ENCODE results near the gene GPR119.
"Not testable (repeated sequence)": the region's sequence is repeated elsewhere in the genome, so short reads cannot be mapped to it uniquely, and the experiment has no call there.

Gene GPR119

GRCh38 chrX:130385520-130385919 is at the start of gene GPR119:
Gene GPR119, minus strand, starts transcription at chrX:130385674. Its CDS starts 227 bp downstream, at chrX:130385447.
- DNase-seq: no peak

GRCh38 chrX:130429236-130429635 is 43.8 kb upstream of the GPR119 start:
- not testable (repeated sequence) for DNase-seq

GRCh38 chrX:130426531-130426930 is 41.1 kb upstream of the GPR119 start:
- no peak for DNase-seq

DNA sequence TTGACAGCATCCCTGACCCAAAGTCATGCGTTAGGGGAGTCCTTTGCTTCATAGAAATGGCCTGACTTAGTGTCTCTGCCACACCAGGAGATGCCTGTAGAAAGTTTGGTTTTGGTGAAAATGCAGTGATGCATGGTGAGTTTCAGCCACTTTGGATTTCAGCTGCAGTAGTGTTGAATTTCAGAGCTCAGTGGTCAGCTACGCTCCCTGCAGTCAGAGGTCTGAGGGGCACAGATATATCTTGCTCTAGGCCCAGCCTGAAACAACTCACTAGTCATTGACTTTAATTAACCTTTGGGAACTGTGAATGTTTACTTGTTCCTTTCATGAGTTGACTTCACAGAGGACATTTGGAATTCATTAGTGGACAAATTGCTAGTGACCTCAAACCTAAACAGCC is 33.8 kb upstream of the GPR119 start:
- DNase-seq: no peak

GRCh38 chrX:130418740-130419139 is 33.3 kb upstream of the GPR119 start:
- no peak for DNase-seq

GRCh38 chrX:130418066-130418465 is 32.6 kb upstream of the GPR119 start:
- no peak for DNase-seq

DNA sequence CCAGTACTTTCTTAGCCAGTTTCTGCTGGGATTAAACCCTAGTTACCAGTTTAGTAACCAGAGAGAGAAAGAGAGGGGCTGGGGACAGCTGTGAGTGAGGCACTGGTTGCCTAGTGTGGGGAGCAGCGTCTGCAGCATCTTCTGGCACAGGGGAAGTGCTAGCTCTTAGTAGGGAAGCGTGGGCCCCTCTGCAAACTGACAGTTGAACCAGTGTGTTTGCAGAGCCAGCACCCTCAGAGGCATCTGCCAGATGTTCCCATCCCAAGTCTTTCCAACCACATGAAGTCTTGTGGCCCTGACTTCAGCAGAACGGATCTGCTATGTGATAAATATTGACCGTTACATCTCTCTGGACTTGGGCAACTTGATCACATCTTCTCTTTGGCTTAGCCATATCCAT is 31.3 kb upstream of the GPR119 start:
- DNase-seq: no peak

- no peak for DNase-seq
Measured at GRCh38 chrX:130415201-130415600, 29.7 kb upstream of the GPR119 start.

GRCh38 chrX:130414800-130415199 is 29.3 kb upstream of the GPR119 start:
- no peak for DNase-seq

- no peak for DNase-seq
Measured at GRCh38 chrX:130413415-130413814, 27.9 kb upstream of the GPR119 start.

DNA sequence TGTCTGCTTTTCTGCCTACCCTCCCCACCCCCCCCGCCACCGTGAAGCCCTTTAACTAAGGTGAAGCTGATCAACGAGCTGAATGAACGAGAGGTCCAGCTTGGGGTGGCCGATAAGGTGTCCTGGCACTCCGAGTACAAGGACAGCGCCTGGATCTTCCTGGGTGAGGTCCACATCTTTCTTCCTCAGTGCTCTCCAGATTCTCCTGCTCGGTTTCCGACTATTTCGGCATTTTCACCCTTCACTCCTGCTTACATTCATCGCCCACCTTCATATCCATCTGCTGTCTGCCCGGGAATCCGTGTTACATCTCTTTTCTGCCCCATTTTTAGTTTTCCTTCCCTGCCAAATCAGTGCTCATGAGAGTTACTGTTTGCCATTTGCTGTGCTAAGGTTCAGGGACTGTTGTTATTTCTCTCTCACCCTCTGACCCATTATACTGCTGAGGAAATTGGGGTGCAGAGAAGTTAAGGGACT is 16.8 kb upstream of the GPR119 start:
- no peak for DNase-seq

DNA sequence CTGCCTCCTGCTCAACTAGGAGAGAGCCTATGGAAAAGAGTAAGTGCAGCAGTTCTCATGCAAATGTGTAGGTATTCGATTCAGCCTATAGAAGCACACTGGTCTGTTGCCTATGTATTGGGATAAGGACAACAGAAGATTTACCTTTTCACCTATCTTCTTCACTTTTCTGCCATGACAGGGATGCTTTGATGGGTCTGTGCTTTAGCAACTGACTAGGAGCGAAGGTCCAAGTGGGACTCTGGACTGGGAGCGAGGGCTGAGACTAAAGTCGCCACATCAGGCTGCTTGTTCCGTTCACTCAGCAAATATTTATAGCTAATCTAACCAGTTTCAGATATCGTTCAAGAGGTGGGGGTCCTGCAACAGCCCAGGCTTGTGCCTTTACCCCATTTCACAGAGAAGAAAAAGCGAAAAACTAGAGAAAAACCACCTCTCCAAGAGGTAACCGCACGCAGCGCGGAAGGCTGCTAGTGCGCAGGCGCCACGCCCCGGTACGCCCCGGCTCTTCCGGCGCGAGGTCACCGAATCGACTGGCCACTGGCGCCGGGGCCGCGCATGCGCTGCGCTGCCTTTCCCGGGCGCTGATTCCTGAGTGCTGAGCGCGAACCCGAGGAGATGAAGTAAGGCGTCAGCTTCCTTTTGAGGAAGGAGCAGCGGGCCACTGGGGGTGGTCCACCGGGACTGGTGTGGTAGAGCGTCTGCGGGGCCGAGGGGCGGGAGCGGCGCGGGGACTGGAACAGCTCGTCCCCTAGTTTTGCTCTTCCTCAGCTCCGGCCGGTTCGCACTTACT is 16.1 kb upstream of the GPR119 start, which contains the start of gene RBMX2:
Gene RBMX2, plus strand, starts transcription at position 573 of the 793 bp plus-strand sequence. Its CDS starts 46 bp downstream, at position 619.
- peak; percentile 37 to 53 for DNase-seq

GRCh38 chrX:130395341-130395740 is 9.9 kb upstream of the GPR119 start:
- no peak for DNase-seq

DNA sequence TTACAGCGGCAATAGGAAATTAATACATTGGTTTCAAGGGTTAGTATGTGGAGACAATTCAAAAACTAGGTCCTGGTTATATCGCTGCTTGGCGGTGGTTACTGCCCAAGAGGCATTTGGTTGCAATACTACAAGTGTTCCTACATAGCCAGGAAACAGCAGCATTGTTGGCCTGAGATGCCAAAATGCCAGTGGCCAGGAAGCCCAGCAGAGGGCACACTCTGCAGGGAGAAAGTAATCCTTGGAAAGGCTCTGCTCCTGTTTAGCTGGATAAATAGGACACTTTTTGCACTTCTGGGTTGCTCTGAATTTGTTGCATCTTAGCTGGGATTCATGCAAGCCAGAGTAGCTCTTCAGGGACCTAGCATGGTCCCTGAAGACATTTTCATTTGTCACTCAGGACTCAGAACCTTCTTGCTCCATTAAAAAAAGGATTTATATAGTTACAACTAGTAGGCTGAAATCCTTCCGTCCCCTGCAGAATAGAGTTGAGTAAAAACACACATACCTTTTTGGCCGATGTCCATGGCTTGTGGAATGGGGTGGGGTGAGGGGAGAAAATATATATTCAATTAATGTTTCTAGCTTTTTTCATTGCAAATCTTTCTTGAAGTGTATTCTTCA is 8.1 kb upstream of the GPR119 start:
- DNase-seq: no peak

DNA sequence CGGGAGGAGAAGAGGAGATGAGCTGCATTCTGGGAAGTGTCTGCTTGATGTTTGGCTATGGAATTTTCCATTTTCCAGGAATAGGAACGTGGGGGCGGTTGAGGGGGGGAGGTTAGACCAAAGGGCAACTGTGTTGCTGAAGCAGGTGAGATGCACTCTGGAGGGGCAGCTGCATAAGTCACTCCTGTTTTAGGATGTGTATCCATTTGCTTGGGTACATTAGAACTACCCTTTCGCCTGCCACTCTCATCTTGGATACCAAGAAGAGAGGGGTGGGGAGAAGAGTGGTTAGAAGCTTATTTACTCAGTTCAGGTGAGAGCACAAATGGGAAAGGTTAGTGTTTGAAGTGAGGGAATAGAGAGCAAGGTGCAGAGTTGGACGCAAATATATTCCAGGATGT is 934 bp upstream of the GPR119 start:
- no peak for DNase-seq

- no peak for DNase-seq
Measured at GRCh38 chrX:130378024-130378669, 7.3 kb downstream of the GPR119 start.

DNA sequence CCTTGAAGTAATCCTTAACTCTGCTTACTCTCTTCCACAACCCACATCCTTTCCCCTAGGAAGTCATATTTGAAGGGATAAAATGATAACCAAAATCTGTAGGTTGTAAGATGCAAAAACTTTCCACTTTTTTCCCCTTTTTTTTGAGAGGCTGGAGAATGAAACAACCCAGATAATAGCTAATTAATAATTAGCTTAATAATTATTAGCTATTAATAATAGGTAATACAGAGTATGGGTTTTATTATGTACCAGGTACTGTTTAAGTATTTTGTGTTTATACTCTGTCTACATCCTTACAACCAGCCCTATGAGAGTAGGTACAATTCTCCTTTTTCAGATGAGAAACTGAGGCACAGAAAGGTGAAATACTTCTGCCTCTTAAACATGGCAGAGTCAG is 9.4 kb downstream of the GPR119 start:
- DNase-seq: no peak

DNA sequence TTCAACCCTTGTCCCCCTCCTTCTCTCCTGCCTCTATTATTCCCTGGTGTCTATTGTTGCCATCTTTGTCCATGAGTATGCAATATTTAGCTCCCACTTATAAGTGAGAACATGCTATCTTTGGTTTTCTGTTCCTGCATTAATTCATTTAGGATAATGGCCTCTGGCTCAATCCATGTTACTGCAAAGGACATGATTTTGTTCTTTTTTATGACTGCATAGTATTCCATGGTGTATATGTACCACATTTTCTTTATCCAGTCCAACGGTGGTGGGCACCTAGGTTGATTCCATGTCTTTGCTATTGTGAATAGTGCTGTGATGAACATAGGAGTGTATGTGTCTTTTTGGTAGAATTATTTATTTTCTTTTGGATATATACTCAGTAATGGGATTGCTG is 33.4 kb downstream of the GPR119 start:
- not testable (repeated sequence) for DNase-seq

- DNase-seq: no peak
Measured at GRCh38 chrX:130351567-130351966, 33.9 kb downstream of the GPR119 start.

- DNase-seq: no peak
Measured at GRCh38 chrX:130347321-130347720, 38.2 kb downstream of the GPR119 start.

GRCh38 chrX:130343411-130343810 is 42.1 kb downstream of the GPR119 start:
- DNase-seq: no peak

DNA sequence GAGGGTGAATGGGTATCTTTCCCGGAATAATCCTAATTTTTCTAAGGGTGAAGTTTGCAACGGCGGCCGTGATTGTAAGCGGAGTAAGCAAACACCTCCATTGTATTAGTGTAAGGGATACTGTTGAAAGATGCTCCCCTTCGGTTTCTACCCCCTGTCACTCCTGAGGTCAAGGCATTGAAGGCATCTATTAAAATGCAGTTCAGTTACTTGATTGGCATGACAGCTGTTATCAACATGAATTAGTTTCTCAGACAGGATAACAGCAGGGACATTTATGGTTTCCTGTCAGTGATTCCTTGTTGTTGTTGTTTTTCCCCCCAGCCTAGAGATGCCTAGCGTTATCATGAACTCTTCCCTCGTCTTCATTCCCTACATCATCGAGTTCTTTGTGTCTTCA is 45.2 kb downstream of the GPR119 start:
- no peak for DNase-seq

- DNase-seq: peak; percentile 46 to 55
Measured at GRCh38 chrX:130339408-130340222, 45.9 kb downstream of the GPR119 start, which contains the start of gene SLC25A14. Gene SLC25A14, plus strand, starts transcription at chrX:130339919. Its CDS starts 360 bp downstream, at chrX:130340279.

Measured in activated CD4-positive, alpha-beta T cell treated with anti-CD3 and anti-CD28 coated beads, Interleukin-2, amount 50 U/mL, for 4 hours (primary cell).